OCI-LY3 (cell line): ENCODE results near the gene AGAP1.

Source experiments
- CTCF ChIP-seq: fragments of 200-600, 300-600 bp; sonication (generic); IDR thresholded peaks from 2 replicates; pipeline ENCODE4 v1.5.1; 2014; ENCODE audit warnings: antibody characterized with exemption, low read length, low read depth
- EZH2phosphoT487 ChIP-seq: fragments of 200-600 bp; shearing (Covaris generic); IDR thresholded peaks from 2 replicates; pipeline ENCODE4 v1.6.1; 2018; ENCODE audit warnings: antibody characterized with exemption, mixed run types, low read depth

GRCh38 chr2:235500110-235500760 lies 6.4 kb downstream of the AGAP1 start:
- TF ChIP-seq CTCF (no peak), EZH2phosphoT487 (no peak)
